ENCODE results near the gene ADGRD2.

ADGRD2 gene

DNA sequence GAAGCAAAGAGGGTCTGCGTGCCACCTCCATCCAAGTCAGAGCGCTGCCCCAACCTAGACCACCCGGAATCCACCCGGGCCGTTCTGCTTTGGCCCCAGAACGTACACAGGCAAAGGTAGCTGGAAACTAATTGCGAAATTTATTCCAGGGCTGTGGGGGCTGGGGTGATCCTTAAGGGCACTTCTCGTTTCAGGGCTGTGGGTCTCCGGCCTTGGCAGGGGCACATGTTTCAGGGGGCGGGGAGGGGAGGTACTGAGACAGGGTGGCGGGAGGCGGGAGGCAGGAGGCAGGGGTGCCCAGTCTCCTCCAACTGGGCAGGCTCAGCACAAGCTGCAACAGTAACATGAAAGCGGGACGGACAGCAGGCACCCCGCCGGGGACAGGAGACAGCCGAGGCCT lies 30.9 kb downstream of the ADGRD2 start:
- FAIRE-seq: no peak

DNA sequence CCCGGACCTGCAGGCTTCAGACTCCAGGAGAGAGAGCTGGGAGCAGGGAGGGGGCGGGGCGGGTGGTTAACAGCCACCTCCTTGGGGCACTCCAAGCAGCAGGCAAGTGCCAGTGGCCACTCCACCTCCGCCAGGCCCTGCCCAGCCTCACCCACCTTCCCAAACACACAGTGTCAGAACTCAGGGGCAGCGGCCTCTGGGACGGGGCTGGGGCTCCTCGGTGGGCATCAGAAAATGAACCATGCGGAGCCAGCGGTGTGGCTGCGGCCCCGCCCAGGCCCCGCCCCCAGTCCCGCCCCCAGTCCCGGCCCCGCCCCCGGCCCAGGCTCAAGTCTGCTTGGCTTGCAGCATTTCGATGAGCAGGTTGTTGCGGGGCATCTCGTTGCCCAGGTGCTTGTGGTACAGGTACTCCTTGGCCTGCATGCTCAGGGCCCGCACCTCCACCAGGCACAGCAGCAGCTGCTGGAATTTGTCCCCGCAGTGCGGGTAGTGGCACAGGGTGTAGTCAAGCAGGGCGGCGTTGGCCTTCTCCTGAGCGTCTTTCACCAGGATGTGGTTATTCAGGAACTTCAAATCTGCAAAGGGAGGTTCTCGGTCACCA lies 32.3 kb downstream of the ADGRD2 start:
- FAIRE-seq: no peak

DNA sequence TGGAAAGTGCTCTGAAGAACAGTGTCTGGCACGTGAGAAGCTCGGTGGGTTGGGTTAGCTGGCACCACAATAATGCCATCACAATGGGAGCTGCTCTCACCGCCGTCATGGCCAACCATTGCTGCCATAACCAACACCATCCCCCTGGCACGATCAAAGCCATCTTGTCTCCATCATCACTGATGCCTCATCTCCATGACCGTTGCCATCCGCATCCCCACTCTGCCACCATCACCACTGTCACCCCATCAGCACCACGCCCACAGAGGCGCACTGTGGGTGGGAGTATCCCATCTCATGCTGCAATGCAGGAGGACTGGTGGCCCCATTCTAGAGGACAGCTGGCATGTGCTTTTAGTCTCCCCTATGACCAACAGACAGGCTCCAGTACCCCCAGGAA lies 33.2 kb downstream of the ADGRD2 start:
- no peak for FAIRE-seq

DNA sequence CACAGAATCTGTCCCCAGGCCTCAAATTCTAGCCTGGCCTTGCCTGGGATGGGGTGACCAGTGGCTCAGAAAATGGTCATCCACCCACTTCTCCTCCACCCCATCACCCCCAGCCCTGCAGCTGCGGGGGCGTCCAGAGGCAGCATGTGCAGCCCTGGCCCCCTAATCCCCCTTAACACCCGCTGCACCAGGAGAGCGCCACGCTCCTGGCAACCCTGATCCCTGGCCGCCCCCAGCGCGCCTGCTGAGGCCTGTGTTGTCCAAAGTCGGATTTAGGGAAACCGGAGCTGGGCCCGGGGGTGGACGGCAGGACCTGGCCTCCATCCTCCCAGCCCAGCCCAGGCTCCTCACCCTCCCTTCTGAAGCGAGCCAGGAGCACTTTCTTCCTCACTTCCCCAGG lies 35.0 kb downstream of the ADGRD2 start:
- no peak for FAIRE-seq

DNA sequence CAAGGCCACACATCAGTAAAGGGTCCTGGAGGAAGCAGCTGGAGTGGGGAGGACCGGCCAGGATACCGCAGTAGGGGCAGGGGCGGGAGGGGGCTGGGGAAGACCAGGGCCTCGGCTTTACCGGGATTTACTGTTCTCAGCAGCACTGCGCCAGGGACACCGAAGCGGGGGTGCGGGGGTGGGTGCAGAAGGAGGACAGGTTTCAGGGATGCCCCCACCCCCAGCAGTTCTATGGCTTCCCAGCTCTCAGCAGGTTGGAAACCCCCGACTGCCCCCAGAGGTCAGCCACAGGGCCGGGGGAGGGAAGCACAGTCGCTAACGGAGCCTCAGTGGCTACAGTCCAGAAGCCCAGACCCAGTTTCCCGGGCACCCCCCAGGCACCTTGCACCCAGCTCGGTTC lies 35.7 kb downstream of the ADGRD2 start:
- FAIRE-seq: no peak

DNA sequence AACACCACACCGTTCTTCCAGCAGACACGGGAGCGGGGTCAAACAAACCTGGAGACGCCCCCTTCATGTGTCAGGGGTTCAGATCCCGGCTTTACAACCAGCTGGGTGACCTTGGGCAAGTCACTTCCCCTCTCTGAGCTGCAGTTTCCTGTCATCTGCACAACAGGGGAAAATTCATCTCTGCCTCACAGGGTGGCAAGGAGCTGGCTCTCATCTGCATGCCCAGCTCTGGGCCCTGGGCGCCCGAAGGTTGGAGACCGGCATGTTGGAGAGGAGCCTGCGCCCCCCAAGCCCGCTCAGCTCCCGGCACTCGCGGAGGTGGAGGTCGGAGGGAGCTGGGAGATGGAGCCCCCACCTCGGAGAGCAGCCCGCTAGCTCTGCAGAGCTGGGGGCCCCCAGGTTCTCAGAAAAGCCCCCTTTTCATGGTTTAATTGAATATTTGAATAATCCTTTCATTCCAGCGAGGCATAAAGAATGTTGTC lies 36.6 kb downstream of the ADGRD2 start:
- FAIRE-seq: no peak

DNA sequence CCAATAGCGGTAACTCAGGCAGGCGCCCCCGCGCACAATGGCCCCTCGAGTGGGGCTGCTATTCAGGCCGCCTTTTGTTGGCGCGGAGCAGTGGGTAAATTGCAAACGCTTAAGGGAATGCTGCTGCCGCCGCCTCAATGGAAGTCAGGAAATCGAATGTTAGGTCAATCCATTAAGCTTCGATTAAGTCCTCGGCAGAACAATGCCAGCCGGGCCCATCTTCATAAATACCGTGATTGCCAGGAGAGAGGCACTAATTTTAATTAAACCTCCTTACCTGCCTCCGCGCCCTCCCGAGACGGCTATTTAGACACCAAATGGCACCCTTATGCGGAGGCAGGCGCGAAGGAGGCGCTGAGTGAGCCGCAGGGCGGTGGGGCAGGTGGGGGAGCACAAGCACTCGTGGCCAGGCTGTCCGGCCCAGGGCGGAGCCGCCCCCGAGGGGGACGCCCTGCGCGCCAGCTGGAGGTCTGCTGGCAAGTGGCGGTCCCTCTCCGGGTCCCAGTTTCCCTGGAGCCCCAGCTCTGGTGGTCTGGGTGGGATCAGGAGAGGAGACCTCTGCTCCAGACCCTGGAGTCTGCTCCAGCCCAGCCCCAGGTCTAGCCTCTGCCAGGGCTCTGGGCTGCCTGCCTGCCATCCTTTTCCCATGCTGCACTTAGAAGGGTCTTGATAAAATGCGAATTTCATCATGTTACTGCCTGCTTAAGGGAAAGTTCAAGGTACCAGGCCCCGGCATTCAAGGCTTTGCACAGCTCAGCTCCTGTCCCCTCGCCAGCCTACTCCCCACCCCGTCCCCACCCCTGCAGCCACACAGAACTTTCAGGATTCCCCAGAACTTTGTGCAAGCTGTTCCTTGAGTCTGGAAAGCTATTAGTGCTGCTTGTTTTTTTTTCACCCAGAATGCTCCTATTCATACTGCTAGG lies 37.3 kb downstream of the ADGRD2 start:
- no peak for FAIRE-seq

DNA sequence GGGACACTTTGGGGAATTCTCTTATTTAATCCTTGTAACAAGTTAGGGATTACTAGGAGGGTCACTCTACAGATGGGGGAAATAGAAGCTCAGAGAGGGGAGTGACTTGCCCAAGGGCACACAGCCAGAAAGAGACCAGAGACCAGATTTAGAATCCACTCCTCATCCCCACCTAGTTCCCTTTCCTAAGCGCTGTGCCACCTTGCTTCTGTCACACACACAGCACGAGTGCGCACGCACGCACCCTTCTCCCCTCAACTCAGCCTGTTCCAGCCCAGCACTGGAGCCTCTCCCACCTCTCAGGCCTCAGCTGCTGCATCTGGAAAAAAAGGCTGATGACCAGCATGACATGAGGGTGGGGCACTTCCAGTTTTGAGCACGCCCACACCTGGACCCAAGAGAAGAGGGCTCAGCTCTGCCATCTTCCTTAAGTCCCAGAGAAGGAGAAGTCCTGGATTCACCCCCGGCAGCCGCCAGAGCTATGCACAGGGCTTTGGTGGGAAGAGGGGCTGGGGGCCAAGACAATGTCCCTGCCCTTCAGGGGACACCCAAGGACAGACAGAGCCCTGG lies 38.5 kb downstream of the ADGRD2 start:
- no peak for FAIRE-seq

DNA sequence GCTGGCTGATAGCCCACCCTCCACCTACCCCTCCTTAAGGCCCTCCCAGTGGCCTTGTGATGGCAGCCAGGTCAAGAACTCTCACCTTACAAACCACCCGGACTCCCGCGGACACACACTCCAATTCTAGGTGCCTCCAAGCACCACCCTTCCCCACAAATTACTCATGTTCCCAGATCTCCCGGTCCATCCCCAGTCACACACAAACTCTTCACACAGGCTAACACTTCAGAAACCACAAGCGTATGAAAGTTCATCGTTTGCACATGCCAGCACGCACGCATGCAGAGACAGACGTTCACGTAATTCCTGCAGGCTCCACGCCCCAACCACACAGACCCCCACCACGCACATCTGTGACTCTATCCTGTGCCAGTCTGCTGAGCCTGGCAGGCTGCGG lies 39.0 kb downstream of the ADGRD2 start:
- no peak for FAIRE-seq

DNA sequence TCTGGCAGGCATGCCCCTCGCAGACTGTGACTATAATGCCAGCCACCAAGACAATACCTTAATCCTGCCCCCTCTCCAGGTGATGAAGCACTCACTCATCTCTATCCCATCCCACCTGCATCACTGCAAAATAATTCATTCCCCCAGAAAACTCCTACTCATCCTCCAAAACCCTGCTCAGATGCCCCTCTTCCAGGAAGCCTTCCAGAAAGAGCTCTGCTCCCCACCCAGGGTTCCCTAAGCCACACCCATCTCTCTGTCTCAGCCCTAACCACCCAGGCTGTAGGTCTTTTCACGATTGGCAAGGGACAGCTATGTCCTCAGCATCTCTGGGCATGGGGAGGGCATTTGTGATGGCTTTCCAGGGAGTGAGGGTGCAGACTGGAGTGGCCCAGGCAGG lies 39.8 kb downstream of the ADGRD2 start:
- no peak for FAIRE-seq

DNA sequence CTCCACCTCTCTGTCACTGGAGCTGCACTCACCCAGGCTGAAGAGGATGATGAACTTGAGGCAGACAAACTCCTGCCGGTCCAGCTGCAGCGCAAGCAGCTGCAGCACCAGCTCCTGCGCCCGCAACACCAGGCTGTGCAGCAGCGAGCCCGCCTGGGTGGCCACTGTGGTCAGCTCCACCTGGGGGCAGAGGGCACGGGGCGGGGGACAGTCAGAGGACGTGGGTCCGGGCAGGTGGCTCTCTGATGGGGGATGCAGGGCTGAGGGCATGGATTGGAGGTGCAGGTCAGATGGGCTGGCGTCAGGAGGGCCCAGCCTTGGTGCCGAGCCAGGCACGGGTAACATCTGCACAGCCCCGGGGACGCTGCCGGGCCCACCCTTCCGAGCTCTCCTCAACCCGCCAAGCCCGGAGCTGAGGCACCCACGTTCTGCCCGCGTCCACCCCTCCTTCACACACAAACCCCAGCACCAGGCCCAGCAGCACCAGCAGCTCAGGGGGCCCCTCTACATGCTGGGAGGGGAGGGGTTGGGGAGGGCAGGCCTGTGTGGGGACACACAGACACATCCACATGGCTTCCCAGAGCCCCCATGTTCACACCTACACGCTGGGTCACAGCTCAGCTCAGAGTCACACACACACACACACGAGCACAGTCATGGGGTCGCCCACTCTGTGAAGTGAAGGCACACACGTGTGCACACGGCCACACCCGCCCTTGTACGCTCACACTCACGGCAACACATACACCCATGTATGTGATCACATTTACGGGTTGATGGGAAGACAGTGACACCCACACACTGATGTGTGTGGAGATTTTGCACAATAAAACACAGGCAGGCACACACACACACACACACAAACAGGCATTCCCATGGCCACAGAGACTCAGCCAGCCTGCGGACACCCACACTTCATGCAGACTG lies 41.1 kb downstream of the ADGRD2 start:
- FAIRE-seq: no peak

DNA sequence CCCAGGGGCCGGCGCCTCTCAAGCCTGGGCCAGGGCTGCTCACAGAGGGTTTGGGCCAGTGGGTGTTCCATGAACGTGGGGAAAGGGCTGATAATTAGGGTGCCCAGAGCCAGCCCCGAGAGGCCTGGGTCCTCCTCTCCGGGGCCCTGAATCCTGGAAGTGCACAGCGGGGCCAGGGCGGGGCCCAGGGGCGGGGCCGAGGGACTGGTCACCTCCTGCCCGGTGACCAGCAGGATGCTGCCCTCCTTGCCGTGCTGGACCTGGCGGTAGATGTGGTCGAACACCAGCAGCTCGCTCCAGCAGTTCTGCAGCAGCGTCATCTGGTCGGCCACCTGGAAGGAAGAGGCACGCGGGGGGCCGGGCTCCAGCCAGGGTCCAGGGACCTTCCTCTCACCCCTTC lies 42.6 kb downstream of the ADGRD2 start:
- FAIRE-seq: no peak

DNA sequence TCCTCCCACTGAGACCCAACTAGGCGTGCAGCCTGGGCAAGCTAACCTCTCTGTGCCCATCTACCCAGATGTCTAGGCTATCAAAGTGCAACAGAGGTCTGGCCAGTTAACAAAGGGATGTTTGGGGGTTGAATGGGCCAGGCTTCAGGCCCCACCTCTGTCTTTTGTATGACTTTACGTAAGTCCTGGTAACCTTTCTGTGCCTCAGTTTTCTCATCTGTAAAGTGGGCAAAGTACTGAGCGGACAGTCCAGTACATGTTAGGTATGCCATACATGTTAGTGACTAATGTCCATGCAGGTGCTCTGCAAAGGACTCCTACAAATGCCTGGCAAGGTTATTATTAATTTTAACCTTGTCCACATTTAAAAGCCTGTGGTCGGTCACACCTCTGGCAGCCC lies 43.0 kb downstream of the ADGRD2 start:
- FAIRE-seq: no peak

DNA sequence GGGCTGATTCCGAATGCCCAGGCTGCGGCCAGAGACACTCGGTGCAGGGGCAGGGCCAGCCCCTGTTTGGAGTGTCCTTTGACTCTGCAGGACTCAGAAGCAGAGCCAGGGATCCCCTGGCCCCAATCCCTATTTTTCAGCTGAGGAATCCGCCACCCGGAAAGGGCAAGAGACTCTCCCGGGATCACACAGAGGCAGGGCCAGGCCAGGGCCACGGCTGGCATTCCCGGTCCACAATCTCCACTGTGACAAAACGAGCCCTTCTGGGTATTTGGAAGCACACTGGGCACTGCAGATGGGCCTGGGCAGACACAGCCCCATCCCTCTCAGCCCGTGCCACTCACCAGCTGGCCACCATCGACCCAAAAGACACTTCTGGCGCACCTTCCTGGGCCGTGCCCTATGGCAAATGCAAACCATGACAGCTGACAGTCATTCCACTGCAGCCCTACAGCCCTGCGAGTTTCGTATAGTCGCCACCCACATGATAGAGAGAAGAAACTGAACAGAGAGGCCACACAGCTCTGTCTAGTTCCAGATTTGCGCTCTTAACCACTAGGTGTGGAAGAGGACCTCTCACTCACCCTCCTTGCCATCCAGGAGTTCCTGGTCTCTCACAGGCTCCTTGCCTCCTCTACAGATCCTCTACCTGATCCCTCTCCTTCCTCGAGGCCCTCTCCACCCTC lies 43.7 kb downstream of the ADGRD2 start:
- FAIRE-seq: no peak

DNA sequence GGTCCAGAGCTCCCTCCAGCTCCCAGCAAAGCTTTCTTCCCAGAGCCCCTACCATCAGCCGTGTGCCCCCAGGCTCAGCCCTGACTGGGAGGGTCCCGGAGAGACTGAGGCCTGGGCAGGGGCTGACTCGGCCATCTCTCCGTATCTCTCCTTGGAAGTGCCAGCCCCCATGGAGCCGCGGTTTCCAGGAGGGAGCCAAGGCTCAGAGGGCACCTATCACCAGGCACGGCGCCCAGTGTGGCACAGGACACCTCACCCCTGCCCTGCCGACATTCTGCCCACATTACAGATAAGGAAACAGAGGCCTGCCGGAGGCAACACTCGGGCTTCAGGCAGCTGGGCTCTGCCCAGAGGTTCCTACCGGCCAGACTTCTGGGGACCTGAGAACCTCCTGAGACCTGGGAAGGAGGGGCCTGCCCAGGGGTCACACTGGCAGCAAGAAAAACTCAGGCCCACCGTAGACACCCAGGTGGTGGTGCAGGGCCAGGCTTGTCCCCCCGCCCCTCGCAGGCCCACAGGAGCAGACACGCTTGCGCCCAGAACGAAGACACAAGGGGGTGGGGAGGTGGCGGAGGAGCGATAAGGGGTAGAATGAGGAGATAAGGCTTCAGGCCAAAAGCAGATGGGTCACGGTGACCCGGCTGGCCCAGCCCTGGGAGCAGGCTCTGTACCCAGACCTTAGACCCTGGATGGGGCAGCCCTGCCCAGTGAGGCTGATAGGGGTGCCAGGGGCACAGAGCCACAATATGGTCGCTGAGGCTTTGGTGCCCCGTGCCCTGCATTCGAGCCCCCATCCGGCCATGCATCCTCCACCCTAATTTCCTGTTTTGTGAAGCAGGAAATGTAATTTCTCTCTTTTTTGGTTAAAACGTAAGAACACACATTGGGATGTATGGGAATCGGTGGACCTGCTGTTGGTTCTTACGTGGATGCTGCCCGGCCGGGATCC lies 45.1 kb downstream of the ADGRD2 start:
- FAIRE-seq: no peak

DNA sequence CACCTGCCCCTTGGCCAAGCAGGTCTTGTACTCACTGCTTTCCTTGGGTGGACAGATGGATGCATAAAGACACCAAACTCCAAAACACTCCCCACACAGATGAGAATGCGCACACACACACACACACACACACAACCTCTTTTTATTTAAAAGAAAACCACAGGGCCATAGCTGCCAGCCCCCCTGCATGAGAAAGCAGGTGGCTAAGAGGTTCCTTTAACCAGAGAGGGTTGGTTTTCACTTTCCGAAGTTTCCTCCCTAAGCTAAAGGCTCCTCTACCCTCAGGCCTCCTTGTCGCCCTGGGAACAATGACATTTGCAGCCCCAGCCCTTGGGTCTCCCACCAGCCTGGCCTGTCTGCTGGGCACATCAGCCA lies 45.8 kb downstream of the ADGRD2 start:
- no peak for FAIRE-seq

DNA sequence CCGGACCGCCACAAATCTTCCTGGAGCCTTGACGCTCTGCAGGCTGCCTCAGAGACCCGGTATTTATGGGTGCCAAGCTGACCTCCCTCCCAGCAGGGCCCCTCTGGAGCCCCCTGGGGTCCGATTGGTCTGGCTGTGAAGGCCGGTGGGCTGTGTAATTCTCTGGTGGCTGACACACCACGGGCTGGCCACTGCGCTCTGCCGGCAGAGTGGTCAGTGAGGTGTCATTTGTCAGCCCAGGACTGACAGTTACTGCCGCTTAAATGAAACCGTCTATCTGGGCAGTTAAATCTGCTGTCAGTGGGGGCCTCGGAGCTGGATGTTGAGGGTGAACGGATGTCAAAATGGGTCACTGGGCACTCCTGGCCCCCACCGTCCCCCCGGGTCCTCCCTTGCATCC lies 46.2 kb downstream of the ADGRD2 start:
- no peak for FAIRE-seq

DNA sequence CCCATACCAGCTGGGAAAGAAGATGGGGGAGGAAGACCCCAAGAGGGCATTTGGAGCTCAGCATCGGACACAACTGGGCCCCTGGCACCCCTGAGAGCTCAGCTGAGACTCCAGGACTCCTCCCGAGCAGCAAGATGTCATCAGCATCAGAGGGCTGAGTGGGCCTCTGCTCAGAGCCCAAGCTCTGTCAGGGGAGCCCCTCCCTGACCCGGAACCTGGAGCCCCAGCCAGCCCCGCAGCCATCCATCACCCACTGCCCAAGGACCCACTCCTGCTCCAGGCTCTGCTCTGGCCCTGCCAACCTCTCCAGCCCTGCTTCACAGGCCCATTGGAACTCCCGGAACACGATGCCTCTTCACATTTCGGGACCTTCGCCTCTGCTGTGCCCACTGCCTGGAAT lies 47.2 kb downstream of the ADGRD2 start:
- no peak for FAIRE-seq

DNA sequence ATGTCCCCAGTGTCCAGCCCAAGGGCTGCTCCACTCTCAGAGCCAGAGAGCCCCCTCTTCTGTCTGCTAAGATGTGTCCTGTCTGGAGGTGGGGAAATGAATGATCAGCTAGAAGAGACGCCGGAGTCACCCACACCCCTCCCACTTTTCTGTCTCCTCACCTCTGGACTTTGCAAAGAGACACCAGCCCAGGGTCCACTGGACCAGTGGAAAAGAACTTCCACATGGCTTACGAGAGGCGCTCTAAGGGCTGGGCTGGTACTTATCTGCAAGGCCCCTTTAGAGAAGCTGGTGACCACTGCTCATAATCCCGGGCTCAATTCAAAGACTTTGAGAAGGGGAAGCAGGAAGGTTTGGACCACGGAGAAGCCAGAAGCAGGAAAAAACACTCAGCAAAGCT lies 47.8 kb downstream of the ADGRD2 start:
- FAIRE-seq: no peak

DNA sequence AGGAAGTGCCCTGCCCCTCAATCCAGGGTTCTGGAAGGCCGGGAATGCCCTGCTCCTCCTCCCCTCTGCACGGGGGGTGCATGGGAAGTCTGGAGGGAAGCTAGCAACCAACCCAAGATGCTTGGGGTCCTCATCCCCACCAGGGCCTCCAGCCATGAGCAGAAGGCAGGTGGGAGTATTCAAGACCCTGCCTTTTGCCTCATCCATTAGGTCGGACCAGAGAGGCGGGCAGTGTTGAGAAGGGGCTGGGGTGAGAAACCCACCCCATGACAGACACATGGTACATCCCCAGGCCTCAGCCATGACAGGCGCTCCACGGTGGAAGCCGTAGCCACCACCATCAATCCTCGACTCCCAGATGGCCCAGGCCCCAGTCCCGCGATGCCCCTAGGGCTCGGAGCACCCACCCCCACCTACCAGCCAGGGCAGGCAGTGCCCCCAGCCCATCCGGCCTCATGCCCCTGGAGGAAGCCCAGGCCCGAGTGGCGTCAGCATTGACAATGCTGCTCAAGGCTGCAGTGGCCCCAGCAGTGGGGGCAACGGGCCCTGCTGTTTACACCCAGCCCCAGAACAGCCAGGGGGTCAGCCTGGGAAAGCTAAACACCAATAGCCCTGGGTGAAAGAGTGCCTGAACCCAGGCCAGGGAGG lies 48.4 kb downstream of the ADGRD2 start:
- FAIRE-seq: no peak

DNA sequence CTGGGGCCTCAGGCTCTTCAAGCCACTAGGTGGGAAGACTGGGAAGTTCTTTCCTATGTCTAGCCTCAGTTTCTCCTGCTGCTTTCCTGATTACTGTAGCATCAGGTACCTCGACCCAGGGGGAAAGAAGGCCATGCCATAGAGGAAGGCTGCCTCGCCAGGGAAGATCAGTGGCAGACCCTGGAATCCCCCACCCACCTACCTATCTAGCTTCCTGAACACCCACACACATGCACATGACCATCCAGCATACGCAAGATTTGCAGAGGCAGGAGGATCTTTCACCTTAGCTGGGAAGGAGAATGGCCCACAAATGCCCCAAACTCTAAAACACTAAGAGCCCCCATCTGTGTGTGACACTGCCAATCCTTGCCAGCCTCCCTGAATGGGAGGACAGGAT lies 49.0 kb downstream of the ADGRD2 start:
- FAIRE-seq: no peak
